ENCODE data around the gene PCID2.
"Not testable (repeated sequence)": the region's sequence is repeated elsewhere in the genome, so short reads cannot be mapped to it uniquely, and the experiment has no call there.

PCID2 gene

DNA sequence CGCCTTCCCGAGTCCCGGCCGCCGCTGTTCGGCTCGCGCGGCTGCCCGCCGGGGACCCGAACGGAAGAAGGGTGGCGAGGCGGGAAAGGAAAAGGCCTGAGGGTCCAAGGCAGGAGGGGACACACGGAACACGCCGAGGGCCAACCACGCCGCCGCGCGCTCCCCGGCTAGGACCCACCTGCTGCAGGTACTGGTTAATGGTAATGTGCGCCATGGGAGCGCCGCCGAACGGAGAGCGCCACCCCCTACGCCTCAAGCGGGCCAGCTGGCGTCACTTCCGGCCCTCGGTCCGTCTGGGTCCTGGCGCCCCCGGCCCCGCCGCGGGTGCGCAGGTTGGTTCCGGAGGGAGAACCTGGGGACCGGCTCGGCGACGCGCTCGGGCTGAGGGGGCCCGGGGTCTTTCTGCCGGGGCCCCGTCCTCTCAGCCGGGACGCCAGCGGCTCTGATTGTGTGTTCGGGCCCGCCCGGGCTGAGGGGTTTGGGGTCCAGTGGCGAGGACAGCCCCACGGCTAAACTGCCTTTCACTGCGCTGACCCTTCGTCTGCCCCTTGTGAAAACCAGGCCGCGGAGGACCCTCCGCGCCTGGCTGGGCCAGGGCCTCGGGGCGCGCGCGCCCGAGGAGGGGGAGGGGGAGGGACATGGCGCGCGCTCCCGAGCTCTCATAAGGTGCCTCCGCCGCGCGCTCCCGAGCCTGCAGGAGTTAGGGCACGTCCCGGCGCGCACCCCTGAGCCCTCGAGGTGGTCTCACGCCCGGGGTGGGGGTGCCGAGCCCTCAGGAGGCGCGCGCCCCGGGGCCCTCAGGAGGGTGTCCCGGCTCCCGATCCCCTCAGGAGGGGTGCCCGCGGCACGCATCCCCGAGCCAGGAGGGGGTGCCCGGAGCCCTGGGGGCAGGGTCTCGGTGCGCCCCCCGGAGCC, at the start of gene PCID2:
Gene PCID2, minus strand, starts transcription at position 249 of the 915 bp plus-strand sequence. Its CDS starts 35 bp downstream, at position 214.
- Histone ChIP-seq H3K27me3 (ENCODE audit: control insufficient read depth, insufficient read depth, low read length) (no peaks in the 10 kb centered on the region), H3K27ac (ENCODE audit: low read depth, low read length) (peak within 1 kb of the TSS; percentile 99), H3K9me3 (ENCODE audit: control insufficient read depth, insufficient read depth, low read depth, low read length) (no peaks in the 10 kb centered on the region), H3K36me3 (ENCODE audit: control insufficient read depth, insufficient read depth, low read length) (peaks cover 29% of the 10 kb centered on the region), H3K4me1 (ENCODE audit: control insufficient read depth, insufficient read depth, low read length) (0 out of 2 replicates have a peak, but pooled peaks cover 3% of the 10 kb centered on the region), H3K9ac (ENCODE audit: low read length) (peak within 1 kb of the TSS; percentile 92), H3K4me3 (ENCODE audit: low read depth, low read length) (peak within 1 kb of the TSS; percentile 95)

GRCh38 chr13:113257908-113258307, 49.4 kb upstream of the PCID2 start:
- H3K36me3 ChIP-seq (ENCODE audit: control insufficient read depth, insufficient read depth, low read length), result peaks cover 90% of the 10 kb centered on the region
- not testable (repeated sequence) for H3K9ac ChIP-seq (ENCODE audit: low read length); H3K4me3 ChIP-seq (ENCODE audit: low read depth, low read length); H3K9me3 ChIP-seq (ENCODE audit: control insufficient read depth, insufficient read depth, low read depth, low read length); H3K4me1 ChIP-seq (ENCODE audit: control insufficient read depth, insufficient read depth, low read length); H3K27me3 ChIP-seq (ENCODE audit: control insufficient read depth, insufficient read depth, low read length); H3K27ac ChIP-seq (ENCODE audit: low read depth, low read length)

DNA sequence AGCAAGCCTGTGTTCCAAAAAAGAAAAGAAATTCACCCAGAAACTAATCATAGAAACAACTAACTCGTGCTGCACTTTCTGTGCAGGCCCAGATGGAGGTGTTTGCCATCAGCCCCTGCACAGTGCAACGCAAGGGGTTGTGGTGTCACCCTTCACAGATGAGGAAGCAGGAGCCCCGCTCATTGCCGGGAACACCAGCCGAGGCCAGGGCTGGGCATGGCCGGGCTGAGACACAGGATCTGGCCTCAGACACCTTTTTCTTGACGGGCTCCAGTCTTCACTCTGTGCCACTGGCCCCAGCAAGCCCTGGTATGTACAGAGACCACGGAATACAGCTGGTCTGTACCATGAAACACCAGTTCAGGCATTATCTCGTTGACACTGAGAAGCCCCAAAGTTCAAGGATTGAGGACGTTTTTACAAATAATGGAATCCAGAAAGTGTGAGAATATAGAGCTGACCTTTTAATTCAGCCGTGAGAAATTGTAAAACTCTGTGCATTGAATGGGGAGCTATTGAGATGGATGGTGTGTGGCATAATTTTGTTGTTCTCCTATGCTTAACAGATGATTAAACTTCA, 44.1 kb upstream of the PCID2 start:
- Histone ChIP-seq H3K4me1 (ENCODE audit: control insufficient read depth, insufficient read depth, low read length) (no peaks in the 10 kb centered on the region), H3K9me3 (ENCODE audit: control insufficient read depth, insufficient read depth, low read depth, low read length) (no peaks in the 10 kb centered on the region), H3K27me3 (ENCODE audit: control insufficient read depth, insufficient read depth, low read length) (no peaks in the 10 kb centered on the region), H3K27ac (ENCODE audit: low read depth, low read length) (no peak overlapping the region), H3K36me3 (ENCODE audit: control insufficient read depth, insufficient read depth, low read length) (peaks cover 99% of the 10 kb centered on the region), H3K9ac (ENCODE audit: low read length) (no peak overlapping the region), H3K4me3 (ENCODE audit: low read depth, low read length) (no peak overlapping the region)

- H3K36me3 ChIP-seq (ENCODE audit: control insufficient read depth, insufficient read depth, low read length), result peaks cover 96% of the 10 kb centered on the region
- H3K9me3 ChIP-seq (ENCODE audit: control insufficient read depth, insufficient read depth, low read depth, low read length), result no peaks in the 10 kb centered on the region
- no peak overlapping the region for H3K4me3 ChIP-seq (ENCODE audit: low read depth, low read length)
- H3K4me1 ChIP-seq (ENCODE audit: control insufficient read depth, insufficient read depth, low read length), result peaks cover 11% of the 10 kb centered on the region; the same call in 1 of the 2 replicates
- H3K9ac ChIP-seq (ENCODE audit: low read length), result no peak overlapping the region
- H3K27ac ChIP-seq (ENCODE audit: low read depth, low read length), result no peak overlapping the region
- no peaks in the 10 kb centered on the region for H3K27me3 ChIP-seq (ENCODE audit: control insufficient read depth, insufficient read depth, low read length)
Observed at GRCh38 chr13:113245849-113246796, 37.7 kb upstream of the PCID2 start.

GRCh38 chr13:113243847-113244246, 35.4 kb upstream of the PCID2 start:
- Histone ChIP-seq H3K9ac (ENCODE audit: low read length) (no peak overlapping the region), H3K9me3 (ENCODE audit: control insufficient read depth, insufficient read depth, low read depth, low read length) (no peaks in the 10 kb centered on the region), H3K27me3 (ENCODE audit: control insufficient read depth, insufficient read depth, low read length) (no peaks in the 10 kb centered on the region), H3K4me3 (ENCODE audit: low read depth, low read length) (no peak overlapping the region), H3K36me3 (ENCODE audit: control insufficient read depth, insufficient read depth, low read length) (peaks cover 96% of the 10 kb centered on the region), H3K27ac (ENCODE audit: low read depth, low read length) (peak overlapping the region; percentile 77), H3K4me1 (ENCODE audit: control insufficient read depth, insufficient read depth, low read length) (peaks cover 11% of the 10 kb centered on the region; the same call in 1 of the 2 replicates)

DNA sequence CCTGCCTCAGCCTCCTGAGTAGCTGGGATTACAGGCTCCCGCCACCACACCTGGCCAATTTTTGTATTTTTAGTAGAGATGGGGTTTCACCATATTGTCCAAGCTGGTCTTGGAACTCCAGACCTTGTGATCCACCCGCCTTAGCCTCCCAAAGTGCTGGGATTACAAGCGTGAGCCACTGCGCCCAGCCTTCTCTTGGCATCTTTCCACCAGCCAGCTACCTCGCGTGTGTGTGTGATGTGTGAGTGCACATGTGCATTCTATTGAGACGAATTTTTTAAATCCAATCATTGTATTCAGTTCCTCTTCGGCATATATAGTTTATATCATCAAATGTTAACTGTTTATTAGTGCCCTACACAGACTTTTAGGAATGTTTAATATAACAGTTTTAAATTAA, 33.2 kb upstream of the PCID2 start:
- H3K9ac ChIP-seq (ENCODE audit: low read length); H3K27me3 ChIP-seq (ENCODE audit: control insufficient read depth, insufficient read depth, low read length): not testable (repeated sequence)
- peaks cover 94% of the 10 kb centered on the region for H3K36me3 ChIP-seq (ENCODE audit: control insufficient read depth, insufficient read depth, low read length)

GRCh38 chr13:113239986-113240385, 31.5 kb upstream of the PCID2 start:
- H3K4me3 ChIP-seq (ENCODE audit: low read depth, low read length), result no peak overlapping the region
- H3K27ac ChIP-seq (ENCODE audit: low read depth, low read length), result no peak overlapping the region
- no peak overlapping the region for H3K9ac ChIP-seq (ENCODE audit: low read length)
- H3K36me3 ChIP-seq (ENCODE audit: control insufficient read depth, insufficient read depth, low read length), result peaks cover 92% of the 10 kb centered on the region
- no peaks in the 10 kb centered on the region for H3K9me3 ChIP-seq (ENCODE audit: control insufficient read depth, insufficient read depth, low read depth, low read length)
- H3K4me1 ChIP-seq (ENCODE audit: control insufficient read depth, insufficient read depth, low read length), result peaks cover 11% of the 10 kb centered on the region; the same call in 1 of the 2 replicates
- H3K27me3 ChIP-seq (ENCODE audit: control insufficient read depth, insufficient read depth, low read length), result no peaks in the 10 kb centered on the region

More for the DNA sequence above, 33.2 kb upstream of the PCID2 start:
- H3K9me3 ChIP-seq (ENCODE audit: control insufficient read depth, insufficient read depth, low read depth, low read length); H3K4me3 ChIP-seq (ENCODE audit: low read depth, low read length); H3K27ac ChIP-seq (ENCODE audit: low read depth, low read length): not testable (repeated sequence)
- H3K4me1 ChIP-seq (ENCODE audit: control insufficient read depth, insufficient read depth, low read length), result peaks cover 11% of the 10 kb centered on the region; the same call in 1 of the 2 replicates

DNA sequence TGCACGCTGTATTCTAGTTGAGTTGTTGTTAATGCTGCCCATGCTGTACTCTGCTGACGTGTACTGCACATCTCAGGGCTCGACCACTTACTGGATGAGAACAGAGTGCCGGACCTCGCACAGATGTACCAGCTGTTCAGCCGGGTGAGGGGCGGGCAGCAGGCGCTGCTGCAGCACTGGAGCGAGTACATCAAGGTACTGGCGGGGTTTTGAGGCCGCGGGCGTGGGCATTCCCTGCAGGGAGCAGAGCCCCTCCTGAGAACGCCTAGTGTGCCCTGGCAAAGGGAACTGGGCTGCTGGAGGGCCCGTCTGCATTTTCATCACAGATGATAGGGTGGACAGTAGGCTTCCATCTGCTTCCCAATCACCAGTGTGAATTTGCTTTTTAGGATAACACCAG, 30.9 kb upstream of the PCID2 start:
- Histone ChIP-seq H3K9me3 (ENCODE audit: control insufficient read depth, insufficient read depth, low read depth, low read length) (no peaks in the 10 kb centered on the region), H3K4me3 (ENCODE audit: low read depth, low read length) (no peak overlapping the region), H3K27ac (ENCODE audit: low read depth, low read length) (no peak overlapping the region), H3K27me3 (ENCODE audit: control insufficient read depth, insufficient read depth, low read length) (no peaks in the 10 kb centered on the region), H3K4me1 (ENCODE audit: control insufficient read depth, insufficient read depth, low read length) (peaks cover 11% of the 10 kb centered on the region; the same call in 1 of the 2 replicates), H3K36me3 (ENCODE audit: control insufficient read depth, insufficient read depth, low read length) (peaks cover 92% of the 10 kb centered on the region), H3K9ac (ENCODE audit: low read length) (no peak overlapping the region)

DNA sequence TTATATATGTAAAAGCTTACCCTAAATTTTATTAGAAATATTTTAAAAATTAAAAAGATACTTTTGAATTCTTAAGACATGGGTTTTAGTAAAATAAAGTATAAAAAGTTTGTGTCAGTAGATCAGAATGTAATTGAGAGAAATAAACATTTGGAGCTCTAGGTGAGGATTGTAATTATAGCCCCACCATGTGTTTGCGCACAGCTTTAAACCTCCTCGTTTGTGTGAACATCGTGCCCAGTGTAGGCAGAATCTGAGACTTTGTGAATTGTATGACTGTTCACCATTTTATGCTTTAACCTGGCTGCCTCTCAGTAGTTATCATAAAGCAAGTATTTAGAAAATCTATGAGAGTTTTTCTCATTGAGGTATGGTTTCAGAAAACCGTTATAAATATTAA, 30.1 kb upstream of the PCID2 start:
- H3K27me3 ChIP-seq (ENCODE audit: control insufficient read depth, insufficient read depth, low read length), result no peaks in the 10 kb centered on the region
- peaks cover 4% of the 10 kb centered on the region; the same call in 1 of the 2 replicates for H3K4me1 ChIP-seq (ENCODE audit: control insufficient read depth, insufficient read depth, low read length)
- peaks cover 90% of the 10 kb centered on the region for H3K36me3 ChIP-seq (ENCODE audit: control insufficient read depth, insufficient read depth, low read length)
- no peak overlapping the region for H3K4me3 ChIP-seq (ENCODE audit: low read depth, low read length)
- H3K27ac ChIP-seq (ENCODE audit: low read depth, low read length), result no peak overlapping the region
- H3K9me3 ChIP-seq (ENCODE audit: control insufficient read depth, insufficient read depth, low read depth, low read length), result no peaks in the 10 kb centered on the region
- H3K9ac ChIP-seq (ENCODE audit: low read length), result no peak overlapping the region

DNA sequence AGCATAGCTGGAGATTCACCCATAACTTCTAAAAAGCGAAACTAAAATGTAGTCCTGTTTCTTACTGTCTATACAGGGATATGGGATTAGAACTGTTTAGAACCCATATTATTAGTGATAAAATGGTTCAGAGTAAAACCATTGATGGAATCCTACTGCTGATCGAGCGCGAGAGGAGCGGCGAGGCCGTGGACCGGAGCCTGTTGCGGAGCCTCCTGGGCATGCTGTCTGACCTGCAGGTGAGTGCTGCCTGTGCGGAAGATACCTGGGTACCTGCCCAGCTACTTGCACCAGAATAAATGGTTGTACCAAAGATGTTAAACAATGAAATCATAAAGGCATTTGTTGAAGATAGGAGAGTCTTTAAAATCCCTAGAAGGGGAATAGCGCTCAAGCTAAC, 24.6 kb upstream of the PCID2 start:
- Histone ChIP-seq H3K9me3 (ENCODE audit: control insufficient read depth, insufficient read depth, low read depth, low read length) (no peaks in the 10 kb centered on the region), H3K27me3 (ENCODE audit: control insufficient read depth, insufficient read depth, low read length) (no peaks in the 10 kb centered on the region), H3K4me1 (ENCODE audit: control insufficient read depth, insufficient read depth, low read length) (no peaks in the 10 kb centered on the region), H3K36me3 (ENCODE audit: control insufficient read depth, insufficient read depth, low read length) (peaks cover 87% of the 10 kb centered on the region), H3K4me3 (ENCODE audit: low read depth, low read length) (no peak overlapping the region), H3K9ac (ENCODE audit: low read length) (no peak overlapping the region), H3K27ac (ENCODE audit: low read depth, low read length) (no peak overlapping the region)
